T-cell (primary cell): ENCODE measurements around the gene HS6ST3. TPM values are rescaled to one million over a fixed set of nuclear protein-coding genes. Genes with fewer than 3 reads are reported as not detected.

Experiments
- ATAC-seq, 4 experiments: fragments of 200-7000 bp in 3 of 4; fragments of 150-1000 bp in 1 of 4; cut with Tn5 transposase; replicated peaks in 1 of 4; 1 replicate in 3 of 4; 2 replicates in 1 of 4; pipeline ENCODE4 v1.10.0; 2021; ENCODE audit warnings: moderate library complexity in 3 of 4, mild to moderate bottlenecking in 2 of 4, moderate number of reproducible peaks in 1 of 4
- CTCF ChIA-PET, 2 donors: fragments of 300-600 bp; sonication (Branson Sonifier 250); formaldehyde crosslinking; loops; one replicate each; lab custom pipeline; 2022; ENCODE audit warnings: antibody characterized with exemption in 2 of 2; lab: Charles Lee
- POLR2A ChIA-PET, 2 donors: fragments of 300-600 bp; sonication (Branson Sonifier 250); formaldehyde crosslinking; loops; one replicate each; lab custom pipeline; 2022; ENCODE audit warnings: antibody characterized with exemption in 2 of 2; lab: Charles Lee
- DNase-seq, 35 experiments: peaks; one replicate each; pipeline versions ENCODE4 v3.0.0 to v3.0.0-alpha.2; 2013 to 2023
- H3K27ac ChIP-seq: one replicate; pipeline ENCODE4 v1.5.1; 2013; ENCODE audit warnings: low read length
- H3K27me3 ChIP-seq, 2 experiments: replicated peaks in 1 of 2; 1 replicate in 1 of 2; 2 replicates in 1 of 2; pipeline versions ENCODE4 v1.6.1 to v1.7.0; 2013; ENCODE audit warnings: low read length in 1 of 2, mixed read lengths in 1 of 2; ENCODE audit not compliant: control insufficient read depth in 2 of 2, insufficient read depth in 2 of 2; ENCODE audit errors: extremely low read depth in 1 of 2
- H3K36me3 ChIP-seq, 2 donors: 1 replicate in 1 of 2; 2 replicates in 1 of 2; pipeline versions ENCODE4 v1.6.1 to v1.7.0; 2013; ENCODE audit warnings: low read length in 1 of 2; ENCODE audit not compliant: control insufficient read depth in 2 of 2, insufficient read depth in 1 of 2; ENCODE audit errors: extremely low read depth in 1 of 2
- H3K4me1 ChIP-seq, 2 experiments: 1 replicate in 1 of 2; 2 replicates in 1 of 2; pipeline versions ENCODE4 v1.6.1 to v1.7.0; 2013; ENCODE audit warnings: low read length in 2 of 2, mixed read lengths in 1 of 2; ENCODE audit not compliant: insufficient read depth in 2 of 2, control insufficient read depth in 1 of 2; ENCODE audit errors: extremely low read depth in 1 of 2
- H3K4me3 ChIP-seq, 2 donors: 1 replicate in 1 of 2; 2 replicates in 1 of 2; pipeline versions ENCODE4 v1.5.1 to v1.7.0; 2013; ENCODE audit warnings: mild to moderate bottlenecking in 2 of 2, low read length in 1 of 2, moderate library complexity in 1 of 2; ENCODE audit not compliant: control insufficient read depth in 1 of 2; ENCODE audit errors: extremely low read depth in 1 of 2
- H3K9me3 ChIP-seq: 2 replicates; pipeline ENCODE4 v1.7.0; 2013
- H3K27ac Mint-ChIP-seq, 2 donors: one replicate each; pipeline ENCODE4 v1.8.0; 2020 to 2021; ENCODE audit warnings: mild to moderate bottlenecking in 2 of 2, mixed read lengths in 2 of 2
- H3K27me3 Mint-ChIP-seq, 2 donors: one replicate each; pipeline ENCODE4 v1.8.0; 2021 to 2022; ENCODE audit warnings: mixed read lengths in 2 of 2
- H3K36me3 Mint-ChIP-seq: one replicate; pipeline ENCODE4 v1.8.0; 2021; ENCODE audit warnings: mixed read lengths
- H3K4me1 Mint-ChIP-seq, 3 donors: one replicate each; pipeline ENCODE4 v1.8.0; 2020 to 2022; ENCODE audit warnings: mixed read lengths in 3 of 3, mild to moderate bottlenecking in 1 of 3
- H3K4me3 Mint-ChIP-seq, 3 donors: one replicate each; pipeline ENCODE4 v1.8.0; 2020 to 2022; ENCODE audit warnings: mild to moderate bottlenecking in 3 of 3, mixed read lengths in 3 of 3, moderate library complexity in 3 of 3
- H3K9me3 Mint-ChIP-seq, 3 donors: one replicate each; pipeline ENCODE4 v1.8.0; 2020 to 2022; ENCODE audit warnings: mixed read lengths in 3 of 3
- WGBS: methylation state at CpG from one replicate; pipeline ENCODE4 v1.1.5; 2013; ENCODE audit warnings: missing lambda C conversion rate; ENCODE audit not compliant: insufficient coverage; 5-methylcytosine and 5-hydroxymethylcytosine counted together
- total RNA-seq, 35 experiments: library from RNA in 6 of 35; stranded (reverse) in 6 of 35; fragments of 120-200 nt in 1 of 35; gene quantifications; one replicate each; pipeline versions ENCODE4 v1.2.1 to v1.2.4 and lab custom pipeline; 2013 to 2026

Gene HS6ST3
- total RNA-seq, 5 donors from 2014 or later (not counting 1 experiment from before 2014, with no cell fraction given), result not detected

DNA sequence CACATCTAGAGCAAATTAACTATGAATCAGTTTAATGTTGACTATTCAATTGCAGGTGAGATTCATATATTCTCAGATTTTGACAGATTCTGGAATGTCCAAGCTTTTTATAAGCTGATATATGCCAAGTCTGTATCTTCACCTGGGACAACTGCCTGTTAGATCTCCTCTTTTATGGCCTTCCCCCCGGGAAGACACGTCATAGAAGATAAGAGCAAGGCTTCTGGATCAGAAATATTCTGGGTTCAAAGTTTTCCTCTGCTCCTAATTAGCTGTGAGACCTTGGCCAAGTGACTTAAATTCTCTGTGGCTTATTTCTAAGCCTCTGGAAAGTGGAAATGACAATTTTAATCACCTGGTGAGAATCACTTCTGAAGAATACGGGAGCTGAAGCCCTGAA lies 716.8 kb downstream of the HS6ST3 start:
- Mint-ChIP-seq H3K27ac (no peak overlapping the region), H3K9me3 (peaks cover 0 to 14% (median 10%) of the 10 kb centered on the region in 3 donors), H3K27me3 (no peaks in the 10 kb centered on the region), H3K4me1 (no peaks in the 10 kb centered on the region), H3K4me3 (no peak overlapping the region), H3K36me3 (no peaks in the 10 kb centered on the region)
- WGBS, result 60% methylated on average over 2 of the region's 3 CpGs
- Histone ChIP-seq H3K4me3 (no peak overlapping the region), H3K27ac (no peak overlapping the region), H3K36me3 (no peaks in the 10 kb centered on the region), H3K27me3 (no peaks in the 10 kb centered on the region), H3K4me1 (no peaks in the 10 kb centered on the region), H3K9me3 (no peaks in the 10 kb centered on the region)
- no peak for ATAC-seq
- CTCF ChIA-PET, result no interaction called here
- POLR2A ChIA-PET, result no interaction called here
- DNase-seq, result no peak

DNA sequence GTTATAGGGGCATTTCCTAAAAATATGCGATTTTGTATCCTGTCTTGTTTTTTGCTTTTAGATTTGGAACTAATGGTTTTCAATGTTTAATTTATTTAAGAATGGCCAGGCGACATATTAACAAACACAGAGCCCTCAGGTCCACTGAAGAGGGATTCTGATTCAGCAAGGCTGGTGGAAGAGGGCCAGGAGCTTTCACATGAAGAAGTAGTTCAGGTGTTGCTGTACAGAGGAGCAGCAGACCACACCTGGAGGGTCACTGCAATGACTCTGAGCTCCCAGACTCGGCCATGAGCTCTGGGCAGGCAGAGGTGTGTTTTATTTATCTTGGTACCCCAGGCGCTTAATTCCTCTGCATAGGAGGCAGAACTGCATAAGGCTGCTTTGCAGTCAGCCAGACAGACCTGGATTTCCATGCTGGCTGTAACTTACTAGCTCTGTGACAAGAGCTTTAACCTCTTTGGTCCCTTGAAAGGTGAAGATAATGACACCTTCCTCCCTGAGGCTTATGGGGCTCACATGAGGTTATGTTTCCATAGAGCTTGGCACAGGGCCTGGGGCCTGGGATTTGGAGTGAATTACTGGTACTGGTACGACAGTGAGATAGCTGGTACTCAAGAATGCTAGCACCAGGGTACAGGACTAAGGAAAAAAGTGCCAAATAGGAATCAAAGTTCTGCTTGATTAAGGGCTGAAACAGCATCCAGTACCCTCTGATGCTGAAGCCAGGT lies 719.6 kb downstream of the HS6ST3 start:
- Histone ChIP-seq H3K27ac (no peak overlapping the region), H3K9me3 (no peaks in the 10 kb centered on the region), H3K36me3 (no peaks in the 10 kb centered on the region), H3K4me1 (no peaks in the 10 kb centered on the region), H3K4me3 (no peak overlapping the region), H3K27me3 (no peaks in the 10 kb centered on the region)
- 66% methylated on average over 4 of the region's 5 CpGs for WGBS
- Mint-ChIP-seq H3K27me3 (no peaks in the 10 kb centered on the region), H3K4me3 (no peak overlapping the region), H3K27ac (no peak overlapping the region), H3K9me3 (peaks cover 3 to 16% (median 8%) of the 10 kb centered on the region in 3 donors), H3K36me3 (no peaks in the 10 kb centered on the region), H3K4me1 (no peaks in the 10 kb centered on the region)
- CTCF ChIA-PET, result no interaction called here
- ATAC-seq (no peak), DNase-seq (no peak)
- POLR2A ChIA-PET, result no interaction called here

DNA sequence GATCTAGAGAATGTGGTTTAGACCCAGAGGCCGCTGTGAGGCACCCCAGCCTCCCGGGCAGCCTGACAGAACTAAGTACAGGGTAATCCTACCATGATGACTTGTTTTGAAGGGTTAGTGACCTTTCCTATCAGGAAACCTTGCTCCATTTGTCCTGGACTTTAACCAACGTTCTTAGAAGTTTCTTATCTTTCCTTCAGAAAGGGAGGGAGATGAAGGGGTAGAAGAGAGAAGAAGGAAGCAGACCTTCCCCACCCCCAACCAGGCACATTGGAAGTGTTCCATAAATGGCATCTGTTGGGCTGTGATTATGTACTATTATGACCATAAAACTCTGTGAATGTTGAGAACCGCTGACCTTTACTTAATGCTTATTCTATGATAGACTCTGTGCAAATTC lies 720.2 kb downstream of the HS6ST3 start:
- no peak overlapping the region for H3K4me3 ChIP-seq
- H3K27ac ChIP-seq, result no peak overlapping the region
- DNase-seq (no peak), ATAC-seq (no peak)
- WGBS, result no CpG with 5 or more reads among the region's 4 CpGs
- no peaks in the 10 kb centered on the region for H3K4me1 ChIP-seq
- Mint-ChIP-seq H3K4me3 (no peak overlapping the region), H3K36me3 (no peaks in the 10 kb centered on the region), H3K4me1 (no peaks in the 10 kb centered on the region), H3K27me3 (no peaks in the 10 kb centered on the region), H3K9me3 (peaks cover 9 to 16% (median 13%) of the 10 kb centered on the region in 3 donors), H3K27ac (no peak overlapping the region)
- CTCF ChIA-PET, result no interaction called here
- no peaks in the 10 kb centered on the region for H3K27me3 ChIP-seq
- H3K9me3 ChIP-seq, result no peaks in the 10 kb centered on the region
- POLR2A ChIA-PET, result no interaction called here
- no peaks in the 10 kb centered on the region for H3K36me3 ChIP-seq

DNA sequence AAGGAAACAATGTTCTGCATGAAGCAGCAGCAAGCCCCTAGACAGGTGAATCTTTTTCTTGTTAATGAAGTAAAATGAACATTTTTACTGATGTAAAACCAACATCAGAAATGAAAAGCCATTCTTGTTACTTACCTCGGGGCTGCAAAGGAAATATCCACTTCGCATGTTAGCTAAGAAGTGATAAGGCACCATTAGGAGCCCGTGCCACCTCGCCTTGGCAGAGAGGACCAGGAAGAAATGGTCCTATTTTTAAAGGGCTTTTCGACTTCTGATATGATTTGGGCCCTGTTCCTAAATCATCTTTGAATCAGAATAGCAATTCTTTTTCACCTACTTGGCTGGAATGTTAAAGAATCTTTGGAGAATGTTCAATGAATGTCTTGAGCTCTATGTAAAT lies 721.1 kb downstream of the HS6ST3 start:
- Mint-ChIP-seq H3K27me3 (no peaks in the 10 kb centered on the region), H3K36me3 (no peaks in the 10 kb centered on the region)

DNA sequence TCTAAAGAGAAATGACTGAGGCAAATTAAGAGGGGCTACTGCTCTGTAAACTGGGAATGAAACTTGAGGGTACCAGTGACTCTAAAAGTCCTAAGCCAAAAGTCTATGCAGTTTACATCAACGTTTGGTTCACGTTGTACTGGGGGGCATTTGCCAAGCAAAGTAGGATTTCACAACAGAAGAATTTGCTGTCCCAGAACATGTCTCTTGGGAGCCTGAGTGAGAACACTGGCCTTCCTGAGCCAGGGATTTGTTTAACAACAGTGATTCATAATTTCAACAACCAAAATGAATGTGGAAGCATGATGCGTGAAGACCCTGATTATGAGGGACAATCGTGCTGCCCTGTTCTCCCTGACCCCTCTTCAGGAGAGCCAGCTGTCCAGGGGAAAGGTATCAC lies 726.4 kb downstream of the HS6ST3 start:
- no peaks in the 10 kb centered on the region for H3K4me1 ChIP-seq
- no peak overlapping the region for H3K27ac Mint-ChIP-seq
- POLR2A ChIA-PET, result no interaction called here

More for the DNA sequence above, 721.1 kb downstream of the HS6ST3 start:
- H3K4me1 Mint-ChIP-seq, result no peaks in the 10 kb centered on the region
- no peak overlapping the region for H3K4me3 Mint-ChIP-seq
- H3K4me3 ChIP-seq, result no peak overlapping the region
- POLR2A ChIA-PET, result no interaction called here
- peaks cover 11 to 14% (median 12%) of the 10 kb centered on the region in 3 donors for H3K9me3 Mint-ChIP-seq
- no peak overlapping the region for H3K27ac Mint-ChIP-seq
- 67% methylated on average over 4 of the region's 5 CpGs for WGBS
- H3K36me3 ChIP-seq, result no peaks in the 10 kb centered on the region
- DNase-seq, result no peak
- CTCF ChIA-PET, result no interaction called here
- no peaks in the 10 kb centered on the region for H3K27me3 ChIP-seq
- no peak overlapping the region for H3K27ac ChIP-seq
- H3K4me1 ChIP-seq, result no peaks in the 10 kb centered on the region
- no peaks in the 10 kb centered on the region for H3K9me3 ChIP-seq
- ATAC-seq, result no peak

DNA sequence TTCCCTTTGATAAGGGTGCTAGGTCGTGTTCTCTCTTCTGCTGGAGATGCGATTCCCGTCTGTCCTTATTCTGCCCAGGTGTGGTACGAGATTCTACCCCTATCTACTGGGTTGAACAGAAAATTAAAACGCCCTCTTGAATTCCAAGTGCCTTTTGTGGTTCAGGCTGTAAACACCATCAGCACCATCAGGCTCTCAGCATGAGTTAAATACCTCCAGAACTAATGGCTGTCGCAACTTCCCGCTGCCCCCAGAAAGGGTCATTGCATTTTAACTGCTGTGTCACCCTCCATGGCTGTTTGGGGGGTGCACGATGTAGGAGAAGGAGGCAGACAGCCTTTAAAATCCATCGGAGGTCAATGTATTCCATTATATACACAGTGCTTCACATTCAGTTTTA lies 727.0 kb downstream of the HS6ST3 start:
- Mint-ChIP-seq H3K27me3 (no peaks in the 10 kb centered on the region), H3K9me3 (peaks cover 11 to 14% (median 12%) of the 10 kb centered on the region in 3 donors), H3K27ac (no peak overlapping the region), H3K4me3 (no peak overlapping the region), H3K4me1 (no peaks in the 10 kb centered on the region), H3K36me3 (no peaks in the 10 kb centered on the region)
- no peak for DNase-seq
- no CpG with 5 or more reads among the region's 9 CpGs for WGBS
- ChIA-PET CTCF (interaction anchor here in 1 of 2 donors (0.6 kb wide), 1 partner anchor 798 kb away, joined by 3 read pairs; no protein-coding TSS in a partner anchor), POLR2A (no interaction called here)
- H3K27me3 ChIP-seq, result no peaks in the 10 kb centered on the region
- H3K4me3 ChIP-seq, result no peak overlapping the region
- ATAC-seq, result no peak
- no peaks in the 10 kb centered on the region for H3K9me3 ChIP-seq
- no peaks in the 10 kb centered on the region for H3K4me1 ChIP-seq
- no peak overlapping the region for H3K27ac ChIP-seq
- H3K36me3 ChIP-seq, result no peaks in the 10 kb centered on the region

More for the DNA sequence above, 726.4 kb downstream of the HS6ST3 start:
- H3K4me1 Mint-ChIP-seq, result no peaks in the 10 kb centered on the region
- H3K36me3 Mint-ChIP-seq, result no peaks in the 10 kb centered on the region
- no peaks in the 10 kb centered on the region for H3K27me3 Mint-ChIP-seq
- no peaks in the 10 kb centered on the region for H3K36me3 ChIP-seq
- DNase-seq (no peak), ATAC-seq (no peak)
- WGBS, result 95% methylated on average over 2 of the region's 4 CpGs
- no peak overlapping the region for H3K4me3 Mint-ChIP-seq
- CTCF ChIA-PET, result no interaction called here
- peaks cover 11 to 14% (median 12%) of the 10 kb centered on the region in 3 donors for H3K9me3 Mint-ChIP-seq
- no peak overlapping the region for H3K4me3 ChIP-seq
- H3K27ac ChIP-seq, result no peak overlapping the region
- no peaks in the 10 kb centered on the region for H3K9me3 ChIP-seq
- no peaks in the 10 kb centered on the region for H3K27me3 ChIP-seq
